Stomach (tissue), 9 donors: ENCODE data around the gene YIPF5. TPM values are rescaled to one million over a fixed set of nuclear protein-coding genes. Genes with fewer than 3 reads are reported as not detected.

Source experiments
- DNase-seq, 2 donors: peaks; one replicate each; pipeline versions ENCODE4 v3.0.0 to v3.0.0-alpha.2; 2013 to 2019
- H3K27ac ChIP-seq, 5 donors: fragments of 200-600 bp in 4 of 5; sonication (generic) in 4 of 5; one replicate each; pipeline ENCODE4 v1.5.1; 2013 to 2019; ENCODE audit warnings: mild to moderate bottlenecking in 1 of 5, moderate library complexity in 1 of 5
- H3K27me3 ChIP-seq, 3 donors: fragments of 200-600 bp; sonication (generic); one replicate each; pipeline ENCODE4 v1.5.1; 2017 to 2019; ENCODE audit warnings: mixed run types in 1 of 3
- H3K36me3 ChIP-seq, 4 donors: fragments of 200-600 bp; sonication (generic); 1 replicate in 3 of 4; 2 replicates in 1 of 4; pipeline ENCODE4 v1.5.1; 2016 to 2019
- H3K4me1 ChIP-seq, 4 donors: fragments of 200-600 bp; sonication (generic); one replicate each; pipeline ENCODE4 v1.5.1; 2016 to 2019
- H3K4me3 ChIP-seq, 4 donors: fragments of 200-600 bp; sonication (generic) in 3 of 4; one replicate each; pipeline ENCODE4 v1.5.1; 2016 to 2019; ENCODE audit warnings: mild to moderate bottlenecking in 1 of 4
- H3K9me3 ChIP-seq, 4 donors: fragments of 200-600 bp; sonication (generic); one replicate each; pipeline ENCODE4 v1.5.1; 2016 to 2019
- CTCF ChIP-seq, 7 experiments: fragments of 450-650 bp in 4 of 7; fragments of 200-600 bp in 3 of 7; sonication (generic) in 3 of 7; IDR thresholded peaks; one replicate each; pipeline ENCODE4 v1.5.1; 2016 to 2019; ENCODE audit warnings: antibody characterized with exemption in 7 of 7, control low read depth in 2 of 7, mild to moderate bottlenecking in 1 of 7
- EP300 ChIP-seq: sonication (generic); formaldehyde crosslinking; IDR thresholded peaks from one replicate; pipeline ENCODE4 v1.6.1; 2017; ENCODE audit warnings: antibody characterized with exemption
- POLR2A ChIP-seq, 4 donors: fragments of 450-650 bp; IDR thresholded peaks; one replicate each; pipeline ENCODE4 v1.6.1; 2016; ENCODE audit warnings: antibody characterized with exemption in 4 of 4, control low read depth in 2 of 4, mild to moderate bottlenecking in 1 of 4, moderate library complexity in 1 of 4
- POLR2AphosphoS5 ChIP-seq, 3 donors: sonication (generic); formaldehyde crosslinking; IDR thresholded peaks; one replicate each; pipeline ENCODE4 v1.6.1; 2016; ENCODE audit warnings: antibody characterized with exemption in 3 of 3
- WGBS, 5 donors: extraction: QIAGEN DNeasy Blood & Tissue Kit in 3 of 5; methylation state at CpG; one replicate each; pipeline versions ENCODE4 v1.1.5 to v1.1.7; 2013 to 2018; 5-methylcytosine and 5-hydroxymethylcytosine counted together
- intact Hi-C: fragments of 100-400 bp; cut with DNase I; formaldehyde crosslinking; loops from one replicate; pipeline ENCODE4 v1.15.1; 2023; ENCODE audit warnings: low total_unique reads
- polyA plus RNA-seq, 3 donors: library from polyadenylated mRNA; stranded (reverse); fragments of 200-250 nt; gene quantifications; one replicate each; pipeline ENCODE4 v1.2.3, GENCODE V29; 2013
- total RNA-seq, 5 donors: library from RNA; depleted of rRNA; stranded (reverse); fragments of >200 nt; gene quantifications; one replicate each; pipeline versions ENCODE4 v1.1.0 to v1.2.3, GENCODE V29; 2014 to 2016
- donor health status: healthy with polysubstance abuse.
- donor health status: Bipolar disorder and iron deficiency.
- donor health status: healthy.

Gene YIPF5
- total and polyA plus RNA-seq, 8 donors = 0.87 to 49.9 (median 14.0) TPM

DNA sequence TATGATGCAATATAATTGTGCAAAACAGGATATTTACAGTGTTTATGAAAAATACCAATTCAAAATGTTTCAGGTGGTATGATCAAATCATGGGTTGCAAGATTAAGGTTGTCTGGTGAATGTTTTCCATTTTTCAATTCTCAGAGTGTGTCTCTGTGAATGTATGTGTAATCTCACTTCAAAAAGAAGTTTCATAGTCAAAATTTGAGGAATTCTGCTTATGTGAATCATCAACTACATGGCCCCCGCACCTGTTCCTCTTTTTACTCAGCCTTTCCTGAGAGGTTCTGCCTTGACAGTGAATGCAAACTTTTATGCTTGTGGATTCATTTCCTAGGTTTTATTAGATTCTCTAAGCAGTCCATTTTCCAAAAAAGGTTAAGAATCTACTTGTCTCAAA, 32.3 kb upstream of the YIPF5 start:
- DNase-seq = no peak
- no peak overlapping the region for H3K4me3 ChIP-seq
- peaks cover 0 to 14% (median 10%) of the 10 kb centered on the region in 4 donors for H3K4me1 ChIP-seq
- 69 to 87% (median 83%) methylated on average over 1 of the region's 1 CpG for WGBS, 5 donors
- TF ChIP-seq POLR2A (IDR thresholded peaks at IDR 0.05) (no peak), CTCF (IDR thresholded peaks at IDR 0.05) (no peak), EP300 (no peak), POLR2AphosphoS5 (IDR thresholded peaks at IDR 0.05) (no peak)
- no peaks in the 10 kb centered on the region for H3K36me3 ChIP-seq
- intact Hi-C loops = no loop called here
- no peaks in the 10 kb centered on the region for H3K9me3 ChIP-seq
- peaks cover 0 to 65% (median 11%) of the 10 kb centered on the region in 3 donors for H3K27me3 ChIP-seq
- H3K27ac ChIP-seq = no peak overlapping the region

DNA sequence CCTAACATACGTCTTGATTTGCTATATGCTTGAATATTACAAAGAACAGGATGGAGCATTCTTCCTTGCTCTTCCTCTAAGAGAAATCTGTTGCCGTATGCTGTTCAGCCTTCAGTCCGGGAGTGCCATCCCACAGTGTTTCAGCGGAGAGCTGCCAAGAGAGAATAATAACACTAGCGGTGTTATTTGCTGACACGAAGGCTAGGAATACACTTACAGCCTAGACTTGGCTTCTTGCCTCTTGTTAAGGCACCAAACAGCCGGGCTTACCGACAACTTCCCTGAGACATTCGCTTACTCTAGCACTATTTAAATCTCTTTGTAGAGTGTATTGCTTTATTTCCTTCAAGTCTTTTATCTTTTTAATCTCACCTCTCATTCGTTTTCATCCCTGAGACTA, 31.6 kb upstream of the YIPF5 start:
- no peak for TF ChIP-seq EP300
- no peak for TF ChIP-seq POLR2AphosphoS5 (IDR thresholded peaks at IDR 0.05)
- TF ChIP-seq CTCF (IDR thresholded peaks at IDR 0.05) = no peak
- no peak for TF ChIP-seq POLR2A (IDR thresholded peaks at IDR 0.05)
- intact Hi-C loops = no loop called here
- 11 to 27% (median 23%) methylated on average over 10 of the region's 10 CpGs for WGBS, 5 donors
- peak in 1 of 2 donors; percentile 45 for DNase-seq
- H3K27ac ChIP-seq = no peak overlapping the region
- H3K4me1 ChIP-seq = peaks cover 0 to 14% (median 10%) of the 10 kb centered on the region in 4 donors
- H3K4me3 ChIP-seq = no peak overlapping the region
- no peaks in the 10 kb centered on the region for H3K9me3 ChIP-seq
- no peaks in the 10 kb centered on the region for H3K36me3 ChIP-seq
- H3K27me3 ChIP-seq = peaks cover 0 to 58% (median 9%) of the 10 kb centered on the region in 3 donors

DNA sequence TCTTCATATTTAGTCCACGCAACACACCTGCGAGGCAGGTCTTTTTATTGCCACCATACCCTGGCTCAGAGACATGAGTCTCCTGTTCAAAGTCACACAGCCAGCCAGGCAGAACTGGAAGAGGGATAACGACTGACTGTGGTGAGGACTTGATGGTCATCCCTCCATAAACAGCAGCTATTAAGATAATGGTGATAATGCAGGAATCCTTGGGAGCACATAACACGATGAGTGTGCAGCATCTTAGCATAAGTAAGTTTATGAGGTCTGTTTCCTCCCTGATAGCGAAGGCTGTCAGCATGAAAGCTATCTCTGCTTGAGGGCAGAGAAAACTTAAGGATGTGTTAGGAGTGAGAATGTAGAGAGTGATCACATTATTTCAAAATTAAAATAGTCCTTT, 31.1 kb upstream of the YIPF5 start:
- H3K27me3 ChIP-seq = peaks cover 0 to 54% (median 7%) of the 10 kb centered on the region in 3 donors
- no peaks in the 10 kb centered on the region for H3K9me3 ChIP-seq
- no peak overlapping the region for H3K27ac ChIP-seq
- no peak for DNase-seq
- TF ChIP-seq EP300 (no peak), POLR2AphosphoS5 (IDR thresholded peaks at IDR 0.05) (no peak), CTCF (IDR thresholded peaks at IDR 0.05) (no peak), POLR2A (IDR thresholded peaks at IDR 0.05) (no peak)
- peaks cover 0 to 14% (median 10%) of the 10 kb centered on the region in 4 donors for H3K4me1 ChIP-seq
- H3K4me3 ChIP-seq = no peak overlapping the region
- 56 to 69% (median 66%) methylated on average over 5 of the region's 5 CpGs for WGBS, 5 donors
- intact Hi-C loops = no loop called here
- H3K36me3 ChIP-seq = no peaks in the 10 kb centered on the region

DNA sequence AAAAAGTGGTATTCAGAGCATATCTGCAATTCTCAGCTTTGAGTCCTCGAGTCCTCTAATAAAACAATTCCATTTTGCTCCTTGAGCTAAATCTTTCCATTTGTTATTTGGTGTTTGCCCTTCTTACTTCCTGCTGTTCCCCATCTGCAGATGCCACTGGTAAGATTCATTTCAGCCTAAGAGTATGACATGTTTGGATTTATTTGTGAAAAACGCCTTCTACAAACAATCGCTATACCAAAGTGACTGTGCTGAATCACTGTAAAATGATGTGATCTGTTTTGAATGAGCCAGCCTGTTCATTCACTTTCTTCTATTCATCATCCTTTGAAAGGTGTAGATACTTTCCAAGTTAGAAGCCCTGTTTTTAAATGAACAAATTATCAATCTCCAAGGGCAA, 27.9 kb upstream of the YIPF5 start:
- Histone ChIP-seq H3K27me3 (peaks cover 0 to 27% (median 0%) of the 10 kb centered on the region in 3 donors), H3K9me3 (no peaks in the 10 kb centered on the region), H3K36me3 (no peaks in the 10 kb centered on the region), H3K4me1 (peaks cover 0 to 7% (median 0%) of the 10 kb centered on the region in 4 donors), H3K27ac (no peak overlapping the region), H3K4me3 (no peak overlapping the region)
- intact Hi-C loops = no loop called here
- TF ChIP-seq EP300 (no peak), POLR2A (IDR thresholded peaks at IDR 0.05) (no peak), CTCF (IDR thresholded peaks at IDR 0.05) (no peak), POLR2AphosphoS5 (IDR thresholded peaks at IDR 0.05) (no peak)
- WGBS, 5 donors = 31 to 46% (median 38%) methylated on average over 3 of the region's 3 CpGs
- no peak for DNase-seq
